ENCODE data around the gene VENTX. TPM values are rescaled to one million over a fixed set of nuclear protein-coding genes. Genes with fewer than 3 reads are reported as not detected.

The VENTX gene
- total RNA-seq, 4 donors from 2014 or later = 0.46 to 2.5 (median 2.0) TPM

DNA sequence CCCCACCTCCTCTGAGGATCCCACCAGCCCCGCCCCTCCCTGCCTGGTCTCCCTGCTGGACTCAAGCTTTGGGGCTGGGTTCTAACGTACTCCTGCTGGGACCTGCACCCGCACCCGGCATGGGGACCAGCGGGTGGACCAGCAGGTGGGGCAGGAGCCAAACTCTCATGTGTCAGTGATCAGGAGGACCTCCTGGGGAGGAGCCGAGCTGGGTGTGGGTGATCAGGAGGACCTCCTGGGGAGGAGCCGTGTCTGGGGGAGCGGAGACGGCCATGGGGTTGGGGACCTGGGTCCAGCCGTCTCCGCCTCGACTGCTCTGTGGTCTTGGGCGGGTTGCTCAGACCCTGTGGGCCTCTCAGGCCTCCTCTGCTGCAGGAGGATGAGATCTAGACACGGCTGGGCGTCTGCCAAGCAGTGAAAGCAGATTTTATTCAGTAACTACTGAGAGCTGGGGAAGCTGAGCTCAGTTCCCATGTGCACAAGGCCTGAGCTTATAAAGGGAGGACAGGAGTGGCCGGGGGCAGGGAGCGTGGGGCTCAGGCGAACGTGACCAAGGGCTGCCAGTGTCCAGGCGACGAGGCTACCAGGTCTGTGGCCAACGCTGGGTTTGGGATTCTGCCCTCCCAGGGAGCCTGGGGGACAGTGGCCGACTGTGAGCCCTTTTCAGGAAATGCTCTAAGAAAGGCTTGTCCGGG, 41.3 kb upstream of the VENTX start:
- peaks cover 0 to 23% (median 0%) of the 10 kb centered on the region in 4 donors for H3K27me3 ChIP-seq
- no peak overlapping the region for H3K4me3 ChIP-seq
- H3K9me3 ChIP-seq = peaks cover 0 to 17% (median 13%) of the 10 kb centered on the region in 4 donors
- TF ChIP-seq EP300 (IDR thresholded peaks at IDR 0.05) (no peak), CTCF (IDR thresholded peaks at IDR 0.05) (no peak), POLR2A (IDR thresholded peaks at IDR 0.05; ENCODE audit: low read depth) (no peak), POLR2AphosphoS5 (IDR thresholded peaks at IDR 0.05) (no peak)
- WGBS = 80% methylated on average over 19 of the region's 24 CpGs
- DNase-seq (ENCODE audit: extremely low spot score) = no peak
- intact Hi-C loops (cut with DNase I) = no loop called here
- no peak overlapping the region for H3K27ac ChIP-seq (replicated peaks in 1 of 4)
- no peaks in the 10 kb centered on the region for H3K36me3 ChIP-seq
- H3K4me1 ChIP-seq = no peaks in the 10 kb centered on the region

DNA sequence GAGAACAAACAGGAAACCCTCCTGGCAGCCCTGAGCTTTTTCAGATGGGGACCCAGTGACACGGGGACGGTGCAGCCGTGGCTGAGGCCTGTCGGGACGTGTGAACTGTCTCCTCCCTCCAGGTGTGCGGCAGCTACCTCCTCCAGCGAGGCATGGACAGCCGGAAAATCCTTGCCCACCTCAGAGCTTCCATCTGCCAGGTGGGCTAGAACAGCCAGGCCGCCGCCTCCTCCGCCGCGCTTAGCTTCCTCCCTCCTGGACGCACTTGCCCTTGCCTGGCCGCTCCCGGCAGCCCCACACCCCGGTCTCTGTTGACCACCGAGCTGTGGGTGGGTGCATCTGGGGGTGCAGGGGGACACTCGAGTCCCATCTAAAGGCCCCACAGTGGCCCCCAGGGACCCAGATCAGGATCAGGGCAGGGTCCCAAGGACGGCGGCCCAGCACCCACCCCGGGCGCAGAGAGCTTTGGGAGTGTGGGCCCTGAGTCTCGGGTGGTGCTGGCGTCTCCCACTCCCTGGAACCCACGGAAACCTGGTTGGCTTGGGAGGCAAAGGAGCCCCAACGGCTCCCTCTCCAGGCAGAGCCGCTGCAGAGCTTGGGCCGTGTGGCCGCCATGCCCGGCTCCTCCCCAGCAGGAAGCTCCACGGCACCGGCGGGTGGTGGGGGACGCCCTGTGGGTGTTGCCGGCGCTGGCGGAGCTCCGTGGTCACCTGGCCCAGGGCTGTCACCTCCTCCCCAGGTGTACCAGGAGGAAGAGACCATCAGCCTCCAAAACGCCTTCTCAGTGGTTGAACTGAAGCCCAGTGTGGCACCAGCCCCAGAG, 40.5 kb upstream of the VENTX start:
- H3K9me3 ChIP-seq = peaks cover 0 to 12% (median 7%) of the 10 kb centered on the region in 4 donors
- peaks cover 0 to 23% (median 0%) of the 10 kb centered on the region in 4 donors for H3K27me3 ChIP-seq
- no peak overlapping the region for H3K27ac ChIP-seq (replicated peaks in 1 of 4)
- no peak overlapping the region for H3K4me3 ChIP-seq
- WGBS = 86% methylated on average over 32 of the region's 40 CpGs
- H3K36me3 ChIP-seq = no peaks in the 10 kb centered on the region
- no peak for DNase-seq (ENCODE audit: extremely low spot score)
- no peaks in the 10 kb centered on the region for H3K4me1 ChIP-seq
- intact Hi-C loops (cut with DNase I) = no loop called here
- TF ChIP-seq POLR2A (IDR thresholded peaks at IDR 0.05; ENCODE audit: low read depth) (no peak), POLR2AphosphoS5 (IDR thresholded peaks at IDR 0.05) (no peak), CTCF (IDR thresholded peaks at IDR 0.05) (no peak), EP300 (IDR thresholded peaks at IDR 0.05) (no peak)

DNA sequence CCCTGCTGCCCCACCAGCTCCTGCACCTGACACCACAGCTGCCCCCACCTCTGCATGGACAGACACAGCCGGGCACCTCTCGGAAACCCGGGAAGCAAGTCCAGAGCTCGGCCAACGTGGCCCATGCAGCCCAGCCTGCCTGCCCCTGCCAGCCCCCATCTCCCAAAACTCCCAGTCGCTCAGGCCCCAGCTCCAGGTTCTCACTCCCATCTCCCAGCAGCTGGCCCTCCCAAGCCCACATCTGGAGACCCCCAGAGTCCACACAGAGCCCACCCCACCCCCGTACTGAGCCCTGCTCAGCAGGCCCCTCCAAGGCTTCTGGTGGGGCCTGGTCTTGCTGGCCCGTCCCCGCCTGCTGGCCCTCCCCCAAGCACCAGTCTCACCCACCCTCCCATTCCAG, 39.9 kb upstream of the VENTX start:
- TF ChIP-seq EP300 (IDR thresholded peaks at IDR 0.05) (no peak), POLR2A (IDR thresholded peaks at IDR 0.05; ENCODE audit: low read depth) (no peak), CTCF (IDR thresholded peaks at IDR 0.05) (no peak), POLR2AphosphoS5 (IDR thresholded peaks at IDR 0.05) (no peak)
- WGBS = 96% methylated on average over 4 of the region's 9 CpGs
- no peak overlapping the region for H3K27ac ChIP-seq (replicated peaks in 1 of 4)
- no peaks in the 10 kb centered on the region for H3K4me1 ChIP-seq
- intact Hi-C loops (cut with DNase I) = no loop called here
- no peak overlapping the region for H3K4me3 ChIP-seq
- peaks cover 0 to 11% (median 5%) of the 10 kb centered on the region in 4 donors for H3K9me3 ChIP-seq
- DNase-seq (ENCODE audit: extremely low spot score) = no peak
- no peaks in the 10 kb centered on the region for H3K36me3 ChIP-seq
- H3K27me3 ChIP-seq = peaks cover 0 to 23% (median 0%) of the 10 kb centered on the region in 4 donors

DNA sequence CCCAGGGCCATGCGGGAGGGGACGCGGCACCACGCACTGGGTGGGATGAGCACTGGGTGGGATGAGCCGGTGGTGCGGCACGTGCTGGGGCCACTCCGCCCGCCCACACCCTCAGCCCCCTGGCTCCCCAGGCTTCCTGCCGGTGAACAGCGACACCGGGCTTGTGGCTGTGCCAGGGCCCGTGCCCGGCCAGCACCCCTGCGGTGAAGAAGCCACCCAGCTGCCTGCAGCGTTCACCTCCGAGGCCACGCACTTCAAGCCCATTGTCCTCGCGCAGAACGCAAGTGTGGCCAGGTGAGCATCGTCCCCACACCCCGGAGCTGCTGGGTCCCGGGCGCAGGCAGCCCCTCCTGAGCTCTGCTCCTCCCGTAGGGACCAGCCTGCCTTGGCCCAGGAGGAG, 39.4 kb upstream of the VENTX start:
- no peak for TF ChIP-seq CTCF (IDR thresholded peaks at IDR 0.05)
- no peak for TF ChIP-seq POLR2AphosphoS5 (IDR thresholded peaks at IDR 0.05)
- no peak for TF ChIP-seq POLR2A (IDR thresholded peaks at IDR 0.05; ENCODE audit: low read depth)
- H3K36me3 ChIP-seq = no peaks in the 10 kb centered on the region
- H3K4me3 ChIP-seq = no peak overlapping the region
- no peak for DNase-seq (ENCODE audit: extremely low spot score)
- H3K4me1 ChIP-seq = no peaks in the 10 kb centered on the region
- peaks cover 0 to 23% (median 0%) of the 10 kb centered on the region in 4 donors for H3K27me3 ChIP-seq
- H3K27ac ChIP-seq (replicated peaks in 1 of 4) = no peak overlapping the region
- intact Hi-C loops (cut with DNase I) = no loop called here
- peaks cover 0 to 8% (median 4%) of the 10 kb centered on the region in 4 donors for H3K9me3 ChIP-seq
- 92% methylated on average over 5 of the region's 26 CpGs for WGBS
